HepG2 (cell line): Measurements from ENCODE around the gene ATP8B1. TPM values are rescaled to one million over a fixed set of nuclear protein-coding genes. Genes with fewer than 3 reads are reported as not detected.

ENCODE experiments used
- BHLHE40 ChIP-seq: IDR thresholded peaks from 2 replicates; pipeline ENCODE4 v1.6.1; 2011; ENCODE audit warnings: low read length, improper control_type of control experiment
- CEBPZ ChIP-seq: IDR thresholded peaks from 2 replicates; pipeline ENCODE4 v1.6.1; 2012; ENCODE audit warnings: low read length, improper control_type of control experiment
- GRHL1 ChIP-seq: sonication (generic); formaldehyde crosslinking; conservative IDR thresholded peaks from 2 replicates; pipeline ENCODE4 v1.8.0; 2022; ENCODE audit warnings: missing genetic modification reagents
- HOXA9 ChIP-seq: sonication (generic); formaldehyde crosslinking; IDR thresholded peaks from 2 replicates; pipeline ENCODE4 v1.8.1; 2022; ENCODE audit warnings: missing genetic modification reagents, mild to moderate bottlenecking, moderate library complexity, borderline replicate concordance
- NFRKB ChIP-seq: fragments of 450-650 bp; IDR thresholded peaks from 2 replicates; pipeline ENCODE4 v1.6.1; 2017
- NR0B2 ChIP-seq: sonication (generic); formaldehyde crosslinking; IDR thresholded peaks from 2 replicates; pipeline ENCODE4 v1.4.0; 2020; ENCODE audit warnings: mild to moderate bottlenecking, missing genetic modification reagents
- NRL ChIP-seq: sonication (generic); formaldehyde crosslinking; IDR thresholded peaks from 2 replicates; pipeline ENCODE4 v1.5.0; 2020; ENCODE audit warnings: missing genetic modification reagents, mild to moderate bottlenecking, moderate library complexity, borderline replicate concordance
- SMARCC2 ChIP-seq: fragments of 450-650 bp; IDR thresholded peaks from 2 replicates; pipeline ENCODE4 v1.6.1; 2017; ENCODE audit warnings: antibody characterized with exemption, mild to moderate bottlenecking
- THAP8 ChIP-seq: sonication (generic); formaldehyde crosslinking; IDR thresholded peaks from 2 replicates; pipeline ENCODE4 v1.5.1; 2020; ENCODE audit warnings: missing genetic modification reagents, mild to moderate bottlenecking, borderline replicate concordance
- ZBTB40 ChIP-seq, 2 experiments: fragments of 450-650 bp in 1 of 2; sonication (generic) in 1 of 2; formaldehyde crosslinking in 1 of 2; IDR thresholded peaks; 2 replicates each; pipeline versions ENCODE4 v1.6.1 to v1.8.0; 2016 to 2022; ENCODE audit warnings: antibody characterized with exemption in 1 of 2, mild to moderate bottlenecking in 1 of 2, missing genetic modification reagents in 1 of 2
- ZNF24 ChIP-seq: fragments of 450-650 bp; IDR thresholded peaks from 2 replicates; pipeline ENCODE4 v1.6.1; 2017; ENCODE audit warnings: antibody characterized with exemption, mild to moderate bottlenecking
- ZNF670 ChIP-seq: sonication (generic); formaldehyde crosslinking; IDR thresholded peaks from 2 replicates; pipeline ENCODE4 v1.8.0; 2022; ENCODE audit warnings: mild to moderate bottlenecking, missing genetic modification reagents, borderline replicate concordance
- ZNF850 ChIP-seq: sonication (generic); formaldehyde crosslinking; conservative IDR thresholded peaks from 2 replicates; pipeline ENCODE4 v1.9.0; 2021; ENCODE audit warnings: mild to moderate bottlenecking, missing genetic modification reagents
- polyA plus RNA-seq, 8 experiments: library from polyadenylated mRNA; depleted of rRNA in 3 of 8; stranded (reverse) in 7 of 8; unstranded in 1 of 8; fragments of >200 nt; fragmentation: Illumina TruSeq in 4 of 8; extraction: Trizol in 4 of 8; gene quantifications; 2 replicates each; pipeline versions ENCODE4 v1.2.1 to v1.2.3, GENCODE V29; 2011 to 2016; ENCODE audit warnings: low read depth in 4 of 8, missing spikeins in 1 of 8, mixed read lengths in 1 of 8; ENCODE audit not compliant: insufficient read depth in 1 of 8
- total RNA-seq, 5 experiments: library from RNA; depleted of rRNA; stranded (reverse); fragments of >200 nt; fragmentation: Illumina TruSeq; extraction: Trizol; gene quantifications; 2 replicates each; pipeline ENCODE4 v1.2.3, GENCODE V29; 2016; ENCODE audit warnings: low read depth in 1 of 5

Gene ATP8B1
- total and polyA plus RNA-seq, 2 of the 13 experiments (the other 11 are each of a cell fraction or from before 2014, with no cell fraction given), result 2.8 to 4.0 TPM

DNA sequence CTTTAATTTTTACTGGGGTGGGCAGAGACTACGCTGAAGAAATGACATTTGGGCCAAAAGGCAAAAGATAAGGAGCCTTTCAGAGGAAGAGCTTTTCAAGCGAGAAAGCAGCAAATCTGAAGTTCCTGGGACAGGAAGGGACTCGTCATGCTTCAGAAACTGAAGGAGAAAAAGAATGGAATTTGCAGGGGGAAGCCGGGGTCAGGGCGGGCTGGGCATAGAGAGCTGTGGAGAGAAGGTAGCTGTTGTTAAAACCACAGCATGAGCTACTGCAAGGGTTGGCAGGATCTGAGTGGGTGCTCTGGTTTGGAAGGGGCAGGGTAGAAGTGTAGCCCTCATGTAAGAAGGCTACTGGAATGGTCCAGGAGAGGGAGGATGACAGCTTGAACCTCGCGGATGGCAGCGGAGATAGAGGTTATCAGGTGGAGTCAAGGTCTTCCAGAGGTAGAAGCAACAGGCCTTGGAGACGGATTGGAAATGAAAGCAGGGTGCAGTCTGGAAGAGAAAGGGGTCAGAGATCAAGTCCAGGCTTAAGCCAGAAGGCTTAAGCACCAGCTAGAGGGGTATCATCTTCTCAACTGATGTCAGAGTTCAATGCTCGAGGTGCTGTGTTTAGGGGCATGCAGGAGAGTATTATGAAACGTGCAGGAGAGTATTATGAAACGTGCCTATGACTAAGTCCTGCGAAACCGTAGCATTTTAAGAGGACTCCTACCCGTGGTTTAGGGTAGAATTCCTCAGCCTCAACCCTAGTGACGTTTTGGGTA, 18.9 kb downstream of the ATP8B1 start (continued):
- TF ChIP-seq ZBTB40 (IDR thresholded peaks at IDR 0.05), result no peak
- TF ChIP-seq ZBTB40 (CRISPR knock-in tag; IDR thresholded peaks at IDR 0.05), result no peak
- TF ChIP-seq NR0B2 (CRISPR knock-in tag), result no peak
- TF ChIP-seq ZNF670 (CRISPR knock-in tag), result no peak
- peak; percentile 79 for TF ChIP-seq BHLHE40
- TF ChIP-seq NFRKB, result no peak
- TF ChIP-seq NRL (CRISPR knock-in tag), result no peak
- no peak for TF ChIP-seq CEBPZ
- TF ChIP-seq GRHL1 (CRISPR knock-in tag), result no peak
- no peak for TF ChIP-seq ZNF24
- TF ChIP-seq ZNF850 (CRISPR knock-in tag), result no peak
- no peak for TF ChIP-seq THAP8 (CRISPR knock-in tag)
- TF ChIP-seq SMARCC2, result no peak
- TF ChIP-seq HOXA9 (CRISPR knock-in tag), result no peak
